Pancreas (tissue), 10 donors: ENCODE data around the gene MICAL3. TPM values are rescaled to one million over a fixed set of nuclear protein-coding genes. Genes with fewer than 3 reads are reported as not detected.

Experiments used
- ATAC-seq, 4 donors: fragments of 200-7000 bp; cut with Tn5 transposase; one replicate each; pipeline versions ENCODE4 v1.8.0 to v1.9.1; 2020; ENCODE audit warnings: mild to moderate bottlenecking in 4 of 4, moderate library complexity in 4 of 4
- DNase-seq, 6 donors: peaks; one replicate each; pipeline ENCODE4 v3.0.0-alpha.2; 2020
- FAIRE-seq: peaks from 2 replicates; lab custom pipeline; 2012; peaks lifted over from hg19 to GRCh38; lab: Jason Lieb, UNC
- H3K27ac ChIP-seq, 4 donors: fragments of 200-600 bp; sonication (generic); 1 replicate in 3 of 4; 2 replicates in 1 of 4; pipeline versions ENCODE4 v1.5.0 to v1.8.0; 2020
- H3K27me3 ChIP-seq, 4 donors: fragments of 200-600 bp; one replicate each; pipeline ENCODE4 v1.8.0; 2021
- H3K36me3 ChIP-seq, 3 donors: fragments of 200-600 bp; sonication (generic) in 1 of 3; one replicate each; pipeline versions ENCODE4 v1.5.0 to v1.8.0; 2020 to 2021
- H3K4me1 ChIP-seq, 3 donors: fragments of 200-600 bp; one replicate each; pipeline ENCODE4 v1.8.0; 2021
- H3K4me3 ChIP-seq, 4 donors: fragments of 200-600 bp; sonication (generic) in 2 of 4; one replicate each; pipeline versions ENCODE4 v1.5.0 to v1.8.0; 2020 to 2021
- H3K9me3 ChIP-seq, 4 donors: fragments of 200-600 bp; one replicate each; pipeline ENCODE4 v1.8.0; 2021
- WGBS, 2 donors: extraction: QIAGEN DNeasy Blood & Tissue Kit; methylation state at CpG; one replicate each; pipeline ENCODE4 v1.1.7; 2013; 5-methylcytosine and 5-hydroxymethylcytosine counted together
- intact Hi-C, 3 donors: fragments of 100-400 bp; cut with DNase I; formaldehyde crosslinking; loops; one replicate each; pipeline versions ENCODE4 v1.11.1 to v1.14.2; 2022
- polyA plus RNA-seq, 2 donors: library from polyadenylated mRNA; stranded (reverse); fragments of 200-250 nt; gene quantifications; one replicate each; pipeline ENCODE4 v1.2.3, GENCODE V29; 2013
- total RNA-seq, 6 donors: library from RNA; stranded (reverse); fragmentation: NEBNext Ultra II Directional in 4 of 6; extraction: Animal tissue kit (Norgen Biotek cat#: 25700) in 4 of 6; gene quantifications; one replicate each; pipeline versions ENCODE4 v1.2.1 to v1.2.4, GENCODE V29; 2021 to 2023
- TF ChIP-seq, protein P1 (sequence below), 4 donors: fragments of 200-600 bp; sonication (generic) in 3 of 4; IDR thresholded peaks; one replicate each; pipeline versions ENCODE4 v1.5.0 to v1.8.0; 2021; ENCODE audit warnings: antibody characterized with exemption in 4 of 4
- donor health status: healthy with polysubstance abuse.
- donor health status: DM: no; HTN: no; CAD: no; lungs with moderate emphysema.
- donor health status: DM: no; HTN: no; CAD: no.
- donor health status: control.
- donor health status: control.
- donor health status: Bipolar disorder and iron deficiency.
- donor health status: DM: yes; HTN: yes; CAD: no.
- donor health status: DM: no; HTN: no; CAD: no.
- donor health status: DM: no; HTN: no; CAD: no.
- donor health status: DM: yes; HTN: yes; CAD: no.

The MICAL3 gene
- total and polyA plus RNA-seq, 8 donors = 5.9 to 56.8 (median 25.5) TPM

DNA sequence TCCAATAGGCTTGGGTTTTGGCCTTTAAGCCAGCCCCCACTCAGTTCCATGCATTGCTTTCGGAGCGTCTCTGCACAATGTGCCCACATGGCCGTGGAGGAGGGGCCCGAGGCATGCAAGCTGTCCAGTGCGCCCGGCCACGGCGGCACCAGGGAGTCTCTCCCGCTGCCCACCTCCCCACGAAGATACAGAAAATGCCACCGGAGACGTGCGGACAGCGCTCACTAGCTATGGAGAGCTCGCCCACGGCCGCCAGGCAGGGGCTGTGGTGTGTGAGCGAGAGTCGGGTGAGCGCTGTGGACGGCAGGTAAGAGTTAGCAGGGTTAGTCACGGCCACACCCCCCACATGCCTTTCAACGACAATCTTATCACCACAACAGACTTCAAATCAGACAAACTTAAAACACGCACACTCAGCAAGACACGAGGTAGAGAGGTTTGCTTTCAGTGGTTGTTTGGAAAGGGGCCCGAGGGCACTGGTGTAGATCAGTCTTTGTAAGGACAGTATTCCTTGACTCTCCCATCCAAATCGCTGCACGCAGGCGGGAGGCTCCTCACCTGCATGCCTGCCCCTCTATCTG lies 231.4 kb downstream of the MICAL3 start:
- no peaks in the 10 kb centered on the region for H3K27me3 ChIP-seq
- intact Hi-C loops = no loop called here
- DNase-seq (no peak), FAIRE-seq (no peak), ATAC-seq (no peak)
- H3K36me3 ChIP-seq = peaks cover 0 to 10% (median 0%) of the 10 kb centered on the region in 3 donors
- H3K4me3 ChIP-seq = no peak overlapping the region
- TF ChIP-seq, protein P1, sequence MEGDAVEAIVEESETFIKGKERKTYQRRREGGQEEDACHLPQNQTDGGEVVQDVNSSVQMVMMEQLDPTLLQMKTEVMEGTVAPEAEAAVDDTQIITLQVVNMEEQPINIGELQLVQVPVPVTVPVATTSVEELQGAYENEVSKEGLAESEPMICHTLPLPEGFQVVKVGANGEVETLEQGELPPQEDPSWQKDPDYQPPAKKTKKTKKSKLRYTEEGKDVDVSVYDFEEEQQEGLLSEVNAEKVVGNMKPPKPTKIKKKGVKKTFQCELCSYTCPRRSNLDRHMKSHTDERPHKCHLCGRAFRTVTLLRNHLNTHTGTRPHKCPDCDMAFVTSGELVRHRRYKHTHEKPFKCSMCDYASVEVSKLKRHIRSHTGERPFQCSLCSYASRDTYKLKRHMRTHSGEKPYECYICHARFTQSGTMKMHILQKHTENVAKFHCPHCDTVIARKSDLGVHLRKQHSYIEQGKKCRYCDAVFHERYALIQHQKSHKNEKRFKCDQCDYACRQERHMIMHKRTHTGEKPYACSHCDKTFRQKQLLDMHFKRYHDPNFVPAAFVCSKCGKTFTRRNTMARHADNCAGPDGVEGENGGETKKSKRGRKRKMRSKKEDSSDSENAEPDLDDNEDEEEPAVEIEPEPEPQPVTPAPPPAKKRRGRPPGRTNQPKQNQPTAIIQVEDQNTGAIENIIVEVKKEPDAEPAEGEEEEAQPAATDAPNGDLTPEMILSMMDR (IDR thresholded peaks at IDR 0.05) = no peak
- H3K4me1 ChIP-seq = no peaks in the 10 kb centered on the region
- H3K9me3 ChIP-seq = no peaks in the 10 kb centered on the region
- H3K27ac ChIP-seq = no peak overlapping the region
- 90 to 91% methylated on average over 29 of the region's 29 CpGs for WGBS, 2 donors

DNA sequence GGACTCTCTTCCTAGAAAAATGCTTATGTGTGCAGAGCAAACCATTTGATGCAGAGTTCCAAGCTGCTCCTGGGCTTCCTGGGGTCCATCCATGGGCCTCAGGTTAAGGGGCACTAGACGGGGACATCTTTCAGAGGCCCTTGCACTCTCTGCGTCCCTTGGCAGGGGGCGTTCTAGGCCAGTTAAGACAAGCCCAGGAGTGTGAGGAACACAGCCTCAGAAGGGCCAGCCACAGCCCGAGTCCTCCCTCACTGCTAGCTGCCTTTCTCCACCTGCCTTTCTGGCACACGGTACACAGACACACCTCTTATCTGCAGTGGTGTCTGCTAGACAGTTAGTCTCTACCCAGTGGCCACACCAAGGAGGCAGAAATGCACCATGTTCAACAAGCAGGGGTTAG lies 232.1 kb downstream of the MICAL3 start:
- Histone ChIP-seq H3K4me3 (no peak overlapping the region), H3K4me1 (no peaks in the 10 kb centered on the region), H3K27me3 (no peaks in the 10 kb centered on the region), H3K9me3 (no peaks in the 10 kb centered on the region), H3K36me3 (peaks cover 0 to 10% (median 0%) of the 10 kb centered on the region in 3 donors), H3K27ac (no peak overlapping the region)
- WGBS, 2 donors = 78 to 81% methylated on average over 5 of the region's 5 CpGs
- intact Hi-C loops = no loop called here
- FAIRE-seq = no peak
- ATAC-seq = no peak
- no peak for DNase-seq
- TF ChIP-seq, protein P1 (IDR thresholded peaks at IDR 0.05) = no peak

DNA sequence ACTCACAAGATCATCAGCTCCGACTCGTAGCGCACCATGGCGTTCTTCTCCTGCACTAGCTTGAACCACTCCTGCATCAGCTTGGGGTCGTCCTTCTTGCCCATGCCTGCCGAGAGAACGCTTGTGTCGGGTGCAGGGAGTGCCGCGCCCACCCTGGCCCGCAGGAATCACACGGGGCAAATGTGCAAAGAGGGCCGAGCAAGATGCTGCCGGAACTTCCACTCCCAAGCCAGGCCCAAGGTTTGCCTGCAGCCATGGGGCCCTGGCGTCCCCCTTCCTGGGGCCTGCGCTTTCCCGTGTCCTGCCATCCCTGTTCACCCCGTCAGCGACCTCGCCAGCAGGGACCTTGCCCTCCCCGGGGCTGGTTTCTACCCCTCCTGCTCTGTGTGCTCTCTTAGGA lies 233.2 kb downstream of the MICAL3 start:
- no peak for DNase-seq
- Histone ChIP-seq H3K27me3 (no peaks in the 10 kb centered on the region), H3K27ac (no peak overlapping the region), H3K4me1 (no peaks in the 10 kb centered on the region), H3K4me3 (no peak overlapping the region), H3K9me3 (no peaks in the 10 kb centered on the region), H3K36me3 (peaks cover 0 to 10% (median 0%) of the 10 kb centered on the region in 3 donors)
- ATAC-seq = no peak
- TF ChIP-seq, protein P1 (IDR thresholded peaks at IDR 0.05) = no peak
- intact Hi-C loops = no loop called here
- 92 to 93% methylated on average over 20 to 21 of the region's 21 CpGs for WGBS, 2 donors
- no peak for FAIRE-seq

DNA sequence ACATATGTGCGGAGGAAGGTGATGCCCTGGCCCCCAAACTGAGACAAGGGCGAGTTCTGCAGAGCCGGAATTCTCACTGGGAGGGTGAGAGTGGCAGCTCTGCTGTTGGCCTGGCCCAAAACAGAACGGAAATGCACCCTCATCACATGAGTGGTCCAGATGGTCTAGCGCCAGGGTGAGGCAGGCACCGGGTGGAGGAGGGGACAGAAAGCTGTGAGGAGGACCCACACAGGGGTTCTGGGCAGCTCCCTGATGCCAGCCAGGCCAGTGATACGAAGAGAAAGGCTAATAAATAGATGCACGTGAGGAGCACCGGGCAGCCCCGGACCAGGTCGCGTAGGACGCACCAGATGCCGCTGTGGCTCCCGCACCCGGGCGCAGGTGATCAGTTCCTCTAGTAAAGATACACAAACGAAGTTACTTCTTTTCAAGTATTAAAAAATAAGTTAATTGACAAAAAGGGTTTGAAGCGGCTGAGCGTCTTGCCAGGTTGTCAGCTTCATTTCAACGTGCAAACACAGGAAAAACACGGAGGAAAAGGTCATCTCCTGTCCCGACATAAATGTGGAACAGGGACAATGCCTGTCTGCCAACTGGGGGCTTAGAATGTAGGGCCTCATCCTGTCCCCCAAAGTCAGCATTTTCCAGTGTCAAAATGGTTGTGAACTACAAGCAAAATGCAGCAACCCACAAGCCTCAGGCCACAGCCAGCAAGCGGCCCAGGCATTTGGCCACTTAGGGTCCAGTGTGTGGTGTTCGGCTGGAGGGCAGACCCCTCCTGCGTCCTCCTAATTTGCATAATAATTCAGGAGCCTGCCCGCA lies 234.8 kb downstream of the MICAL3 start:
- H3K27ac ChIP-seq = no peak overlapping the region
- TF ChIP-seq, protein P1 (IDR thresholded peaks at IDR 0.05) = no peak
- intact Hi-C loops = no loop called here
- DNase-seq (no peak), FAIRE-seq (no peak), ATAC-seq (no peak)
- H3K27me3 ChIP-seq = no peaks in the 10 kb centered on the region
- H3K4me3 ChIP-seq = no peak overlapping the region
- no peaks in the 10 kb centered on the region for H3K9me3 ChIP-seq
- H3K36me3 ChIP-seq = peaks cover 0 to 10% (median 0%) of the 10 kb centered on the region in 3 donors
- 90 to 93% methylated on average over 27 of the region's 27 CpGs for WGBS, 2 donors
- H3K4me1 ChIP-seq = no peaks in the 10 kb centered on the region
